ENCODE measurements around the gene CRKL.

The CRKL gene

GRCh38 chr22:20985720-20986119 lies 68.5 kb downstream of the CRKL start:
- DNase-seq: no peak

GRCh38 chr22:20986365-20986764 lies 69.2 kb downstream of the CRKL start:
- DNase-seq: no peak

GRCh38 chr22:20987375-20987774 lies 70.2 kb downstream of the CRKL start:
- no peak for DNase-seq

GRCh38 chr22:20988573-20989322 lies 71.5 kb downstream of the CRKL start:
- no peak for DNase-seq

- no peak for DNase-seq
Observed at GRCh38 chr22:20989323-20990138, 72.3 kb downstream of the CRKL start.

GRCh38 chr22:20990184-20991180 lies 73.3 kb downstream of the CRKL start:
- DNase-seq: no peak

GRCh38 chr22:20991252-20992055 lies 74.2 kb downstream of the CRKL start:
- DNase-seq: no peak

- DNase-seq: no peak
Observed at GRCh38 chr22:20992056-20992442, 74.8 kb downstream of the CRKL start.

GRCh38 chr22:20992456-20993303 lies 75.5 kb downstream of the CRKL start:
- DNase-seq: no peak

GRCh38 chr22:20993304-20994127 lies 76.3 kb downstream of the CRKL start:
- no peak for DNase-seq

- no peak for DNase-seq
Observed at GRCh38 chr22:20994128-20994901, 77.1 kb downstream of the CRKL start.

- DNase-seq: no peak
Observed at GRCh38 chr22:20994902-20995241, 77.7 kb downstream of the CRKL start.

GRCh38 chr22:20995329-20996030 lies 78.3 kb downstream of the CRKL start:
- no peak for DNase-seq

GRCh38 chr22:20996031-20996410 lies 78.8 kb downstream of the CRKL start:
- DNase-seq: no peak

- no peak for DNase-seq
Observed at GRCh38 chr22:20996598-20997535, 79.7 kb downstream of the CRKL start.

- no peak for DNase-seq
Observed at GRCh38 chr22:20997536-20998257, 80.5 kb downstream of the CRKL start.

Data from CD4-positive, alpha-beta T cell treated with Interleukin-15 for 1 hour (primary cell).